Lower leg skin (tissue), 3 donors: ENCODE measurements around the gene GALNT3.

Experiments
- POLR2A ChIP-seq, 2 donors: fragments of 450-650 bp; IDR thresholded peaks; one replicate each; pipeline ENCODE4 v1.6.1; 2016 to 2017; ENCODE audit warnings: antibody characterized with exemption in 2 of 2, mild to moderate bottlenecking in 1 of 2, moderate library complexity in 1 of 2
- TF ChIP-seq, protein P1 (sequence below), 3 donors: fragments of 450-650 bp; IDR thresholded peaks; one replicate each; pipeline ENCODE4 v1.5.1; 2016; ENCODE audit warnings: antibody characterized with exemption in 3 of 3, mild to moderate bottlenecking in 3 of 3, moderate library complexity in 2 of 3

DNA sequence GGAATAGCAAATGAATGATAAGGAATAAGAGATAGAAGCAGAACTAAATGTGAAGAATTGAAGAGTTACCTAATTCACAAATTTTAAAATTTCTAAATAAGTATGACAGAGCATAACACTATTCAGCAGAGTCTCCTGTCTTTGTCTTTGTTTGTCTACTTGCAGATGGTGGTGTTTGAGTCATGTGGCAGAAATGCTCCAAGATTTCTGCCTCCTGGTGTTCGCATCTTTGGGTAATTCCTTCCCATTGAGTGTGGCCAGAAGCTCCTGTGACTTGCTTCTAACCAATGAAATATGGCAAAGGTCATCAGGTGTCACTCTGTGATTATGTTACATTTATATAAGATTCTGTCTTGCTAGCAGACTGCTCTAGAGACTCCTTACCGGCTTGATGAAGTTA, 45.6 kb upstream of the GALNT3 start:
- TF ChIP-seq, protein P1, sequence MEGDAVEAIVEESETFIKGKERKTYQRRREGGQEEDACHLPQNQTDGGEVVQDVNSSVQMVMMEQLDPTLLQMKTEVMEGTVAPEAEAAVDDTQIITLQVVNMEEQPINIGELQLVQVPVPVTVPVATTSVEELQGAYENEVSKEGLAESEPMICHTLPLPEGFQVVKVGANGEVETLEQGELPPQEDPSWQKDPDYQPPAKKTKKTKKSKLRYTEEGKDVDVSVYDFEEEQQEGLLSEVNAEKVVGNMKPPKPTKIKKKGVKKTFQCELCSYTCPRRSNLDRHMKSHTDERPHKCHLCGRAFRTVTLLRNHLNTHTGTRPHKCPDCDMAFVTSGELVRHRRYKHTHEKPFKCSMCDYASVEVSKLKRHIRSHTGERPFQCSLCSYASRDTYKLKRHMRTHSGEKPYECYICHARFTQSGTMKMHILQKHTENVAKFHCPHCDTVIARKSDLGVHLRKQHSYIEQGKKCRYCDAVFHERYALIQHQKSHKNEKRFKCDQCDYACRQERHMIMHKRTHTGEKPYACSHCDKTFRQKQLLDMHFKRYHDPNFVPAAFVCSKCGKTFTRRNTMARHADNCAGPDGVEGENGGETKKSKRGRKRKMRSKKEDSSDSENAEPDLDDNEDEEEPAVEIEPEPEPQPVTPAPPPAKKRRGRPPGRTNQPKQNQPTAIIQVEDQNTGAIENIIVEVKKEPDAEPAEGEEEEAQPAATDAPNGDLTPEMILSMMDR (IDR thresholded peaks at IDR 0.05): no peak
- TF ChIP-seq POLR2A (IDR thresholded peaks at IDR 0.05): no peak
